Measurements from ENCODE around the gene ARMC6.
"Not testable (repeated sequence)": the region's sequence is repeated elsewhere in the genome, so short reads cannot be mapped to it uniquely, and the experiment has no call there.

Gene ARMC6

GRCh38 chr19:19023376-19023775 lies 10.0 kb upstream of the ARMC6 start:
- not testable (repeated sequence) for DNase-seq (ENCODE audit: low read depth)

- DNase-seq (ENCODE audit: low read depth): no peak
These were observed 7.5 kb upstream of the ARMC6 start for GRCh38 chr19:19025861-19026260.

GRCh38 chr19:19026299-19026971 lies 7.0 kb upstream of the ARMC6 start:
- DNase-seq (ENCODE audit: low read depth): no peak

GRCh38 chr19:19027228-19027627 lies 6.2 kb upstream of the ARMC6 start:
- DNase-seq (ENCODE audit: low read depth): no peak

GRCh38 chr19:19028526-19028925 lies 4.9 kb upstream of the ARMC6 start:
- DNase-seq (ENCODE audit: low read depth): no peak

GRCh38 chr19:19031891-19032290 lies 1.5 kb upstream of the ARMC6 start:
- no peak for DNase-seq (ENCODE audit: low read depth)

GRCh38 chr19:19032420-19033175 lies 805 bp upstream of the ARMC6 start:
- peak; percentile 70 for DNase-seq (ENCODE audit: low read depth)

GRCh38 chr19:19033176-19033425 lies 302 bp upstream of the ARMC6 start:
- DNase-seq (ENCODE audit: low read depth): no peak

- peak; percentile 44 for DNase-seq (ENCODE audit: low read depth)
These were observed 811 bp downstream of the ARMC6 start for GRCh38 chr19:19034204-19034624.

- no peak for DNase-seq (ENCODE audit: low read depth)
These were observed 6.5 kb downstream of the ARMC6 start for GRCh38 chr19:19039901-19040300.

- DNase-seq (ENCODE audit: low read depth): no peak
These were observed 7.0 kb downstream of the ARMC6 start for GRCh38 chr19:19040417-19040816.

- no peak for DNase-seq (ENCODE audit: low read depth)
These were observed 9.4 kb downstream of the ARMC6 start for GRCh38 chr19:19042732-19043280.

- DNase-seq (ENCODE audit: low read depth): no peak
These were observed 10.1 kb downstream of the ARMC6 start for GRCh38 chr19:19043481-19043880.

GRCh38 chr19:19043881-19044280 lies 10.5 kb downstream of the ARMC6 start:
- no peak for DNase-seq (ENCODE audit: low read depth)

GRCh38 chr19:19049406-19049805 lies 16.0 kb downstream of the ARMC6 start:
- no peak for DNase-seq (ENCODE audit: low read depth)

- DNase-seq (ENCODE audit: low read depth): no peak
These were observed 16.7 kb downstream of the ARMC6 start for GRCh38 chr19:19050104-19050503.

- DNase-seq (ENCODE audit: low read depth): no peak
These were observed 17.3 kb downstream of the ARMC6 start for GRCh38 chr19:19050731-19051130.

- DNase-seq (ENCODE audit: low read depth): no peak
These were observed 18.2 kb downstream of the ARMC6 start for GRCh38 chr19:19051478-19052213.

- no peak for DNase-seq (ENCODE audit: low read depth)
These were observed 19.5 kb downstream of the ARMC6 start for GRCh38 chr19:19052921-19053320.

- no peak for DNase-seq (ENCODE audit: low read depth)
These were observed 20.3 kb downstream of the ARMC6 start for GRCh38 chr19:19053508-19054314.

GRCh38 chr19:19054315-19054938 lies 21.0 kb downstream of the ARMC6 start:
- no peak for DNase-seq (ENCODE audit: low read depth)

All from activated gamma-delta T cell treated with anti-CD3 and anti-CD28 coated beads, Interleukin-2, amount 50 U/mL, for 16 hours (primary cell).